HepG2 (cell line): Measurements from ENCODE around the gene PCYT2. TPM values are rescaled to one million over a fixed set of nuclear protein-coding genes. Genes with fewer than 3 reads are reported as not detected.

Experiments used
- AGO2 ChIP-seq: fragments of 200-400 bp; formaldehyde crosslinking; optimal IDR thresholded peaks from 2 replicates; pipeline ENCODE3; 2017; ENCODE audit warnings: mild to moderate bottlenecking, low read depth, low read length, moderate library complexity
- CREB1 ChIP-seq, 2 experiments: fragments of 450-650 bp in 1 of 2; IDR thresholded peaks; 2 replicates each; pipeline ENCODE4 v1.6.1; 2016 to 2017; ENCODE audit warnings: control low read depth in 1 of 2, mild to moderate bottlenecking in 1 of 2, missing compliant biosample characterization in 1 of 2, missing genetic modification characterization in 1 of 2
- HNRNPL ChIP-seq: fragments of 200-400 bp; formaldehyde crosslinking; IDR thresholded peaks from 2 replicates; pipeline ENCODE4 v1.6.1; 2017; ENCODE audit warnings: mild to moderate bottlenecking, low read depth, low read length
- NRL ChIP-seq: sonication (generic); formaldehyde crosslinking; IDR thresholded peaks from 2 replicates; pipeline ENCODE4 v1.5.0; 2020; ENCODE audit warnings: missing genetic modification reagents, mild to moderate bottlenecking, moderate library complexity, borderline replicate concordance
- REL ChIP-seq: sonication (generic); formaldehyde crosslinking; conservative IDR thresholded peaks from 2 replicates; pipeline ENCODE4 v1.8.0; 2022; ENCODE audit warnings: mild to moderate bottlenecking, missing genetic modification reagents, moderate library complexity
- SRSF4 ChIP-seq: fragments of 200-400 bp; formaldehyde crosslinking; IDR thresholded peaks from one replicate; pipeline ENCODE4 v1.6.1; 2018; ENCODE audit warnings: mild to moderate bottlenecking, low read depth, low read length, moderate library complexity; ENCODE audit not compliant: poor library complexity, severe bottlenecking
- SRY ChIP-seq: sonication (generic); formaldehyde crosslinking; IDR thresholded peaks from 2 replicates; pipeline ENCODE4 v1.8.0; 2022; ENCODE audit warnings: mild to moderate bottlenecking, missing genetic modification reagents
- ZBTB42 ChIP-seq: sonication (generic); formaldehyde crosslinking; IDR thresholded peaks from 2 replicates; pipeline ENCODE4 v1.5.0; 2020; ENCODE audit warnings: mild to moderate bottlenecking, missing genetic modification reagents
- ZFY ChIP-seq: sonication (generic); formaldehyde crosslinking; IDR thresholded peaks from 2 replicates; pipeline ENCODE4 v1.4.0; 2020; ENCODE audit warnings: missing genetic modification reagents
- ZNF12 ChIP-seq: sonication (generic); formaldehyde crosslinking; IDR thresholded peaks from 2 replicates; pipeline ENCODE4 v1.5.0; 2020; ENCODE audit warnings: missing genetic modification reagents
- ZNF367 ChIP-seq: sonication (generic); formaldehyde crosslinking; IDR thresholded peaks from 2 replicates; pipeline ENCODE4 v1.4.0; 2020; ENCODE audit warnings: missing genetic modification reagents, borderline replicate concordance
- ZNF766 ChIP-seq: sonication (generic); formaldehyde crosslinking; IDR thresholded peaks from 2 replicates; pipeline ENCODE4 v1.5.0; 2020; ENCODE audit warnings: missing genetic modification reagents, borderline replicate concordance
- ZNF841 ChIP-seq: sonication (generic); formaldehyde crosslinking; IDR thresholded peaks from 2 replicates; pipeline ENCODE4 v1.8.1; 2023; ENCODE audit warnings: missing genetic modification reagents, borderline replicate concordance
- ZSCAN12 ChIP-seq: sonication (generic); formaldehyde crosslinking; IDR thresholded peaks from 2 replicates; pipeline ENCODE4 v1.9.0; 2021; ENCODE audit warnings: mild to moderate bottlenecking, missing genetic modification reagents
- polyA plus RNA-seq, 8 experiments: library from polyadenylated mRNA; depleted of rRNA in 3 of 8; stranded (reverse) in 7 of 8; unstranded in 1 of 8; fragments of >200 nt; fragmentation: Illumina TruSeq in 4 of 8; extraction: Trizol in 4 of 8; gene quantifications; 2 replicates each; pipeline versions ENCODE4 v1.2.1 to v1.2.3, GENCODE V29; 2011 to 2016; ENCODE audit warnings: low read depth in 4 of 8, missing spikeins in 1 of 8, mixed read lengths in 1 of 8; ENCODE audit not compliant: insufficient read depth in 1 of 8
- total RNA-seq, 5 experiments: library from RNA; depleted of rRNA; stranded (reverse); fragments of >200 nt; fragmentation: Illumina TruSeq; extraction: Trizol; gene quantifications; 2 replicates each; pipeline ENCODE4 v1.2.3, GENCODE V29; 2016; ENCODE audit warnings: low read depth in 1 of 5
- TF ChIP-seq, protein P1 (sequence below): sonication (generic); formaldehyde crosslinking; IDR thresholded peaks from 2 replicates; pipeline ENCODE4 v1.5.0; 2020; ENCODE audit warnings: mild to moderate bottlenecking, missing genetic modification reagents
- TF ChIP-seq, protein P2 (sequence below): sonication (generic); formaldehyde crosslinking; IDR thresholded peaks from 2 replicates; pipeline ENCODE4 v1.5.0; 2020; ENCODE audit warnings: mild to moderate bottlenecking, missing genetic modification reagents
- TF ChIP-seq, protein P3 (sequence below): sonication (generic); formaldehyde crosslinking; IDR thresholded peaks from 2 replicates; pipeline ENCODE4 v1.4.0; 2020; ENCODE audit warnings: missing genetic modification reagents

Gene PCYT2
- total and polyA plus RNA-seq, 2 of the 13 experiments (the other 11 are each of a cell fraction or from before 2014, with no cell fraction given), result 147 to 297 TPM

DNA sequence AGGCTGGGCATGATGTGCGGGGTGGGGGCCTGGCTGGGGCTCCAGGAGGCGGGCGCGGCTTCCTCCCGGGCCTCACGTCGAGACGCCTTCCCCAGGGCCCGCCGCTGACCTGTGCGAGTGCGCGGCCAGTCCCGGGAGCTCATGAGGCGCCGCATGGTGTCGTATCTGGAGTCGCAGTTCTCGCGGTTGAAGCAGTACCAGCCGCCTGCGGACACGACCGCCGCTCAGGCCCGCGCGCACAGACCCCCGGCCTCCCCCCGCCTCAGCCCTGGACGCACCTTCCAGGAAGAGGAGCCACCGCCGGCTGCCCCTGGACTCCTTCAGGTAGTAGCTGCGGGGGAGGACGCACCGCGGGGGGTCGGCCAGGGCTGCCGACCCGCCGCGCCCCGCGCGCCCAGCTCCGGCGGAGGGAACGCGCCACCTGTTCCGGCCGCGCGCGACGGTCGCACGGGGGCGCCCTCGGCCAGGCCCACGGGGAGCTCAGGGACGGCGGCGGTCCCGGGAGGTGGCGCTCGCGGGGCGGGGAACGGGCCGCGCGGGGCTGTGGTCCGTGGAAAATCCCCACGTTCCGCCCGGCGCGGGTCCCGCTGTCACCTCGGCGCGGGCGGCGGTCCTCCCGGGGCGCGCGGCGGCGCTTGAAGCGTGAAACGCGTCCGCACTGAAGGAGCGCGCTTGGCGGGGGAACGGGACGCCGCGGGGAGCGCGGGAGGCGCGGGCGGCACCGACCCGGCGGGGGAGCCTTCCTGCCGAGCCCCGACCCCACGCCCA is 48.3 kb upstream of the PCYT2 start (continued):
- TF ChIP-seq, protein P1, sequence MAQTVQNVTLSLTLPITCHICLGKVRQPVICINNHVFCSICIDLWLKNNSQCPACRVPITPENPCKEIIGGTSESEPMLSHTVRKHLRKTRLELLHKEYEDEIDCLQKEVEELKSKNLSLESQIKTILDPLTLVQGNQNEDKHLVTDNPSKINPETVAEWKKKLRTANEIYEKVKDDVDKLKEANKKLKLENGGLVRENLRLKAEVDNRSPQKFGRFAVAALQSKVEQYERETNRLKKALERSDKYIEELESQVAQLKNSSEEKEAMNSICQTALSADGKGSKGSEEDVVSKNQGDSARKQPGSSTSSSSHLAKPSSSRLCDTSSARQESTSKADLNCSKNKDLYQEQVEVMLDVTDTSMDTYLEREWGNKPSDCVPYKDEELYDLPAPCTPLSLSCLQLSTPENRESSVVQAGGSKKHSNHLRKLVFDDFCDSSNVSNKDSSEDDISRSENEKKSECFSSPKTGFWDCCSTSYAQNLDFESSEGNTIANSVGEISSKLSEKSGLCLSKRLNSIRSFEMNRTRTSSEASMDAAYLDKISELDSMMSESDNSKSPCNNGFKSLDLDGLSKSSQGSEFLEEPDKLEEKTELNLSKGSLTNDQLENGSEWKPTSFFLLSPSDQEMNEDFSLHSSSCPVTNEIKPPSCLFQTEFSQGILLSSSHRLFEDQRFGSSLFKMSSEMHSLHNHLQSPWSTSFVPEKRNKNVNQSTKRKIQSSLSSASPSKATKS, result no peak
- peak; percentile 72 for TF ChIP-seq HNRNPL
- peak; percentile 62; the same call in 1 of the 2 replicates for TF ChIP-seq ZFY
- TF ChIP-seq ZNF367 (CRISPR knock-in tag), result no peak; the same call in 1 of the 2 replicates
- TF ChIP-seq, protein P2, sequence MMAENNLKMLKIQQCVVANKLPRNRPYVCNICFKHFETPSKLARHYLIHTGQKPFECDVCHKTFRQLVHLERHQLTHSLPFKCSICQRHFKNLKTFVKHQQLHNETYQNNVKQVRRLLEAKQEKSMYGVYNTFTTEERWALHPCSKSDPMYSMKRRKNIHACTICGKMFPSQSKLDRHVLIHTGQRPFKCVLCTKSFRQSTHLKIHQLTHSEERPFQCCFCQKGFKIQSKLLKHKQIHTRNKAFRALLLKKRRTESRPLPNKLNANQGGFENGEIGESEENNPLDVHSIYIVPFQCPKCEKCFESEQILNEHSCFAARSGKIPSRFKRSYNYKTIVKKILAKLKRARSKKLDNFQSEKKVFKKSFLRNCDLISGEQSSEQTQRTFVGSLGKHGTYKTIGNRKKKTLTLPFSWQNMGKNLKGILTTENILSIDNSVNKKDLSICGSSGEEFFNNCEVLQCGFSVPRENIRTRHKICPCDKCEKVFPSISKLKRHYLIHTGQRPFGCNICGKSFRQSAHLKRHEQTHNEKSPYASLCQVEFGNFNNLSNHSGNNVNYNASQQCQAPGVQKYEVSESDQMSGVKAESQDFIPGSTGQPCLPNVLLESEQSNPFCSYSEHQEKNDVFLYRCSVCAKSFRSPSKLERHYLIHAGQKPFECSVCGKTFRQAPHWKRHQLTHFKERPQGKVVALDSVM, result peak; percentile 8; the same call in 1 of the 2 replicates
- TF ChIP-seq ZNF841 (CRISPR knock-in tag), result peak; percentile 60; the same call in 1 of the 2 replicates
- TF ChIP-seq CREB1 (IDR thresholded peaks at IDR 0.05), result no peak
- no peak for TF ChIP-seq CREB1 (CRISPR knock-in tag; IDR thresholded peaks at IDR 0.05)
- peak; percentile 16; the same call in 1 of the 2 replicates for TF ChIP-seq SRY (CRISPR knock-in tag)
- TF ChIP-seq ZBTB42 (CRISPR knock-in tag), result no peak
- TF ChIP-seq NRL (CRISPR knock-in tag), result no peak
- TF ChIP-seq, protein P3, sequence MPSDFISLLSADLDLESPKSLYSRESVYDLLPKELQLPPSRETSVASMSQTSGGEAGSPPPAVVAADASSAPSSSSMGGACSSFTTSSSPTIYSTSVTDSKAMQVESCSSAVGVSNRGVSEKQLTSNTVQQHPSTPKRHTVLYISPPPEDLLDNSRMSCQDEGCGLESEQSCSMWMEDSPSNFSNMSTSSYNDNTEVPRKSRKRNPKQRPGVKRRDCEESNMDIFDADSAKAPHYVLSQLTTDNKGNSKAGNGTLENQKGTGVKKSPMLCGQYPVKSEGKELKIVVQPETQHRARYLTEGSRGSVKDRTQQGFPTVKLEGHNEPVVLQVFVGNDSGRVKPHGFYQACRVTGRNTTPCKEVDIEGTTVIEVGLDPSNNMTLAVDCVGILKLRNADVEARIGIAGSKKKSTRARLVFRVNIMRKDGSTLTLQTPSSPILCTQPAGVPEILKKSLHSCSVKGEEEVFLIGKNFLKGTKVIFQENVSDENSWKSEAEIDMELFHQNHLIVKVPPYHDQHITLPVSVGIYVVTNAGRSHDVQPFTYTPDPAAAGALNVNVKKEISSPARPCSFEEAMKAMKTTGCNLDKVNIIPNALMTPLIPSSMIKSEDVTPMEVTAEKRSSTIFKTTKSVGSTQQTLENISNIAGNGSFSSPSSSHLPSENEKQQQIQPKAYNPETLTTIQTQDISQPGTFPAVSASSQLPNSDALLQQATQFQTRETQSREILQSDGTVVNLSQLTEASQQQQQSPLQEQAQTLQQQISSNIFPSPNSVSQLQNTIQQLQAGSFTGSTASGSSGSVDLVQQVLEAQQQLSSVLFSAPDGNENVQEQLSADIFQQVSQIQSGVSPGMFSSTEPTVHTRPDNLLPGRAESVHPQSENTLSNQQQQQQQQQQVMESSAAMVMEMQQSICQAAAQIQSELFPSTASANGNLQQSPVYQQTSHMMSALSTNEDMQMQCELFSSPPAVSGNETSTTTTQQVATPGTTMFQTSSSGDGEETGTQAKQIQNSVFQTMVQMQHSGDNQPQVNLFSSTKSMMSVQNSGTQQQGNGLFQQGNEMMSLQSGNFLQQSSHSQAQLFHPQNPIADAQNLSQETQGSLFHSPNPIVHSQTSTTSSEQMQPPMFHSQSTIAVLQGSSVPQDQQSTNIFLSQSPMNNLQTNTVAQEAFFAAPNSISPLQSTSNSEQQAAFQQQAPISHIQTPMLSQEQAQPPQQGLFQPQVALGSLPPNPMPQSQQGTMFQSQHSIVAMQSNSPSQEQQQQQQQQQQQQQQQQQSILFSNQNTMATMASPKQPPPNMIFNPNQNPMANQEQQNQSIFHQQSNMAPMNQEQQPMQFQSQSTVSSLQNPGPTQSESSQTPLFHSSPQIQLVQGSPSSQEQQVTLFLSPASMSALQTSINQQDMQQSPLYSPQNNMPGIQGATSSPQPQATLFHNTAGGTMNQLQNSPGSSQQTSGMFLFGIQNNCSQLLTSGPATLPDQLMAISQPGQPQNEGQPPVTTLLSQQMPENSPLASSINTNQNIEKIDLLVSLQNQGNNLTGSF, result no peak
- TF ChIP-seq ZNF766, result no peak
- TF ChIP-seq ZSCAN12 (CRISPR knock-in tag), result no peak
- TF ChIP-seq REL, result no peak; the same call in 1 of the 2 replicates
- peak; percentile 97 for TF ChIP-seq AGO2
- no peak for TF ChIP-seq SRSF4
- no peak for TF ChIP-seq ZNF12 (CRISPR knock-in tag)
